Measurements from ENCODE around the gene CLIC6. TPM values are rescaled to one million over a fixed set of nuclear protein-coding genes. Genes with fewer than 3 reads are reported as not detected.

The CLIC6 gene
- 0.07 TPM in 1 of 2 replicates, not detected in the other for total RNA-seq

GRCh38 chr21:34668803-34669148, at the start of gene CLIC6:
Gene CLIC6, plus strand, starts transcription at chr21:34668994. Its CDS starts 395 bp downstream, at chr21:34669389.

Other genes starting within 250 kb of the CLIC6 start
- gene SMIM34, start 245.0 kb upstream of the CLIC6 start, total RNA-seq = not detected in 2 replicates
- gene KCNE1, start 156.8 kb upstream of the CLIC6 start, total RNA-seq = 0.49 TPM in 1 of 2 replicates, not detected in the other
- 20.7 and 31.6 TPM in 2 replicates for gene RCAN1, start 53.9 kb upstream of the CLIC6 start, total RNA-seq

Data from airway epithelial cell (primary cell).